NCI-H2029 (cell line): ENCODE measurements around the gene SDR42E2.
A peak's percentile ranks its signal among the peaks of the same experiment; 100 is the strongest.
"Not testable (repeated sequence)": the region's sequence is repeated elsewhere in the genome, so short reads cannot be mapped to it uniquely, and the experiment has no call there.

Source experiments
- DNase-seq: peaks from one replicate; lab custom pipeline; 2025; lab: John Stamatoyannopoulos, UW

The SDR42E2 gene

DNA sequence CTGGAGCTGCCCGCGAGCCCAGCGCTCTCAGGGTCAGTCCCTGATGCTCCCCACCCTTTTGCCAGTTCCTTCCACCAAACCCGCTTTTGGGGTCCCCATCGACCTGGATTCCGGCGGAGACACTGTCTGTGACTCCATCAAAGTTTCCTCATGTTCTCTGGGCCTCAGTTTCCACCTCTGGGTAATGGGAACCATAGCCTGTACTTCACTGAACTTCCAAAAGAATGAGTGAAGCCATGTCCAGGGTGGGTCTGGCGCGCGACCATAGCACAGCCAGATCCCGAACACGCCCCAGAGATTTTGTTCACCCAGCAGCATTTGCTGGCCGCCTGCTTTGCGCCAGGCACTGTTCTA lies 327 bp downstream of the SDR42E2 start:
- no peak for DNase-seq

DNA sequence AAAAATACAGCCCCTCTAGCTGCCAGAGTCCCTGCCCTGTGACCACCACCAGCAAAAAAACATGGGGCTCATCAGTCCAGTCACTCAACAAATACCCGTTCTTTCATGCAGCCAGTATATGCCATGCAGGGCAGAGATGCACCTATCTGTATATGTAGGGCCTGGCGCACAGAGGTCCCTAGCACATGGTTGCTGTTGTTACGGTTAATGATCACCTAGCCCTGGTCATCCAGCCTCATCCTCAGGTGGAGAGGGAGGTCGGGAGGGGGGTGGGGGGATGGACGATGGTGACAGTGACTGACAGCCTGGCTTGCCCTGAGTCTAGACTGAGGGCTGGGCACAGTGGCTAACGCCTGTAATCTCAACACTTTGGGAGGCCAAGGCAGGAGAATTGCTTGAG lies 1.5 kb downstream of the SDR42E2 start:
- DNase-seq = no peak

DNA sequence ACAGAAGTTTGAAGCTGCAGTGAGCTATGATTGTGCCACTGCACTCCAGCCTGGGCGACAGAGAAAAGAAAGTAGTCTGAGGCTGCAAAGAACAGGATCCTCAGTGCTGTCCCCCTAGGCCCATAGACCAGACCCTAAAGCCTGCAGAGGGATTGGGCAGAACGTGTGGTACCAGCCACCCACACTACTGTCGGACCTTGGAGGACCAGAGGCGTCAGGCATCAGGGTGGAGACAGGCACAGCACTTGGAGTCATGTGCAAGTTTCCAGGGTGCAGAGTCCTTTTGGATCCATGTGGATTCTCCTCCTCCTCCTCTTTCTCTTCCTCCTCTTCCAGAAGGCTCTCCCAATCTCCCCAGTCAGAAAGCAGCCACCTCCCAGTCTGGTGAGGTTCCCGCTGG lies 2.2 kb downstream of the SDR42E2 start:
- no peak for DNase-seq

DNA sequence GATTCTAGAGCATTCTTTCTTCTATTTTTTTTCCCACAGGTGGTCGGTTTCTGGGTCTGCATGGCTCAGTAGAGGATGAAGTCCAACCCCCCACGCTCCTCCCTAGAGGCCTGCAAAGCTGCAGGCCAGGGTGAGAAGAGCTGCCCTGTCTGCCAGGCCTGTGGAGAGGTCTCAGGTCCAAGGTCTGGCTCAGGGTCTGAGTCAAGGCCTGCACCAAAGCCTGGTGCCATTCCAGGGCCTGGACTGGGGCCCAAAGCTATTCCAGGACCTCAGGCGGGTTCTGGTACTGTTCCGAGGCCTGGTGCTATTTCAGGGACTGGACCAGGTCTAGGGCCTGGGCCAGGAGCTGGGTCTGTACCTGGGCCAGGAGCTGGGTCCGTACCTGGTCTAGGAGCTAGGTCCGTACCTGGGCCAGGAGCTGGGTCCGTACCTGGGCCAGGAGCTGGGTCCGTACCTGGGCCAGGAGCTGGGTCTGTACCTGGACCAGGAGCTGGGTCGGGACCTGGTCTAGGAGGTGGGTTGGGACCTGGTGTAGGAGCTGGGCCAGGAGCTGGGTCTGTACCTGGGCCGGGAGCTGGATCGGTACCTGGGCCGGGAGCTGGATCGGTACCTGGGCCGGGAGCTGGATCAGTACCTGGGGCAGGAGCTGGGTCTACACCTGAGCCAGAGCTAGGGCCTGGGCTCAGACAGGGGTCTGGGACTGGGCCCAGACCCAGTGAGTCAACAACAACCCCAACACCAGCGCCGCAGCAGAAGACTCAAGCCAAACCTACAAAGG lies 3.4 kb downstream of the SDR42E2 start:
- DNase-seq = no peak

DNA sequence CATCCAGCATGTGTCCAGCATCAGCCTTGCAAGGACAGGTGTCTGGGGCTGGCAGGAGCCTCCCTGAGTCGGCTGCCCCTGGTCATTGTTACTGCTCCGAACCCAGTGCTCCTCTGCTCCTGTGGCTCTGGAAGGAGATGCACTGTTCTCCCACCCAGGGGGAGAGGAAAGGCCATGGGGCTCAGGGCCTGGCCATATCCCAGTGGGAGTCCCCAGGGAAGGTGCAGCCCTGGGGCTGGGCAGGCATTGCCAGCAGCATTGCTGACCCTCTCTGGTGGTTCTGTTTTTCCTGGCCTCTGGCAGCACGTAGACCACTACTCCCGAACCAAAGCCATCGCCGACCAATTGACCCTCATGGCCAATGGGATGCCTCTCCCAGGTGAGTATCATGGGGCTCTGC lies 9.6 kb downstream of the SDR42E2 start:
- DNase-seq = no peak

DNA sequence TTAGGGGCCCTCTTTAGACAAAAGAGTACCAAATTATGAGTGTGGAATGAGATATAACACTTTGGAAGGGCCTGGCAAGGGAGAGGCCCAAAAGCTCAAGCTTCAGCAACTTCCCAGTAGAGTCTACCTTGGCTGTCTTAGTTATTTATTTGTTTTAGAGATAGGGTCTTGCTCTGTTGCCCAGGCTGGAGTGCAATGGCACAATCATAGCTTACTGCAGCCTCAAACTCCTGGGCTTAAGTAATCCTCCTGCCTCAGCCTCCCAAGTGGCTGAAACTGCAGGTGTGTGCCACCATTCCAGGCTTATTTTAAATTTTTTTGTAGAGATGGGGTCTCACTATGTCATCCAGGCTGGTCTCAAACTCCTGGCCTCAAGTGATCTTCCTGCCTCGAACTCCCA lies 10.3 kb downstream of the SDR42E2 start:
- DNase-seq = not testable (repeated sequence)

DNA sequence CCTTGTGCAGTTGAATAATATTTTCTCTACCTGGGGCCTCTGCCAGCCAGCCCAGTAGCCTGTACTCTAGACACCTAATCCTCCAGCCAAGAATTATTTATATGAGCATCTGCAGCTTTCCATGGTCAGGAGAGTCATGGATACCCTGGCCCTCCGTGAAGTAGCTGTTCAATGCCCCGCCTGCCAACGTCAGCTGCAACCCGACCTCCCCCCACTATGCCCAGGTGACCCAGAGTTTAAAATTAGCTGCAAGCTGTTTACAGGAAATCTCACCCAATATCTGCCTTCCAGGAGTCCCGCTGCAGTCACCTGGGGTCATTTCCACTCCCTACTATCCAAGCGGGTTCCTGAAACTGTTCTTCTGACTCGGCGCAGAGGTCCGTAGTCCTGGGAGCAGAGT lies 12.3 kb downstream of the SDR42E2 start:
- DNase-seq = peak; percentile 14

DNA sequence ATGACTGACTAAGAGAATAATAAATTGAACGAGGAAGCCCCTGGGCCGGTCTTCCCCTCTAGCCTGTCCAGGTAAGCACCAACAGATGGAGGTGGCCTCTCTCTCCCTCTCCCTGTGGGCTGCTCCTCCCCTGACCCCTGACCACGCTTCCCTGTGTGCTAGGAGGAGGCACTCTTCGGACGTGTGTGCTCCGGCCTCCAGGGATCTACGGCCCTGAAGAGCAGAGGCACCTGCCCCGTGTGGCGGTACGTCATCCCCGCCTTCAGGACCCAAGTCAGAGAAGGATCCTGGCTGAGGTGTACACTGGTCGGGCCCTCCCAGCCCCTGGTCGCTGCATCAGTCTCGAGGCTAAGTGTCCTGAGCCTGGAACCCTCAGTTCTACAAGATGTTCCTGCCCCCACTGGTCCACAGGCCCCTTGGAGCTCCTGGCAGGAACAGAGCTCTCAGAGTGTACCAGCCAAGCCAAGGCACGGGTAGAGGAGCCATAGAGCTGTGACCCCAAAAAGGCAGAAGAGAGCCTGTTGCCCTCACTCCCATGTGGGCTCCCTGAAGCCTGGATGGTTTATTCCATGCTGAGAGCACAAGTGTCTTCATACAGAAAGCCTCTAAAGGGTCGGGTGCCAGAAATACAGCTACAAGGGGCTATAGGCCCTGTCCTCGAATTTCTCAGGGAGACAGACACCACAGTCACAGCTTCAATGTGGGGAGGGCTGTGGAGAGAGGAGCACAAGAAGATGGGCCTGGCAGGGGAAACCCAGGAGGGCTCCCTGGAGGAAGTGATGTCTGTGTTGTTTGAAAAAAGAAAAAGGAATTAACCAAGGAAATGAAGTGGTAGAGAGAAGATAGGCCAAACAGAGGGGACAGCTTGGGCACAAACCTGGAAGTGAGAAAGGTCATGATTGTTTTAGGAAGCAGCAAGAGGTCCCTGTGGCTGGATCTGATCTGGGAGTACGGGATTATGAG lies 15.9 kb downstream of the SDR42E2 start:
- no peak for DNase-seq

DNA sequence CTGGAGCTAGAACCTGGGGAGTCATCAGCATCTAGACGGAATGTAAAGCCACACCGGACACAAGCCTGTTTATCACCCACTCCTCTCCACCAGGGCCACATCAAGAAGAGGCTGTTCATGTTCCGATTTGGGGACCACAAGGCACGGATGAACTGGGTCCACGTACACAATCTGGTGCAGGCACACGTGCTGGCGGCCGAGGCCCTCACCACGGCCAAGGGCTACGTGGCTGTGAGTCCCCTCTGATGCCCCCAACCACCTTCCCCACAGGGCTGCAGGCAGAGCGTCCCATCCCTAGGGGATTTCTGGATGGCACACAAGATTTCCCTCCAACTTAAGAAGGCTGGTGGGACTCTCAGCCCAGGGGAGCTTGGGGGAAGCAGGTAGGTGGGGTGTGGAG lies 19.1 kb downstream of the SDR42E2 start:
- no peak for DNase-seq

DNA sequence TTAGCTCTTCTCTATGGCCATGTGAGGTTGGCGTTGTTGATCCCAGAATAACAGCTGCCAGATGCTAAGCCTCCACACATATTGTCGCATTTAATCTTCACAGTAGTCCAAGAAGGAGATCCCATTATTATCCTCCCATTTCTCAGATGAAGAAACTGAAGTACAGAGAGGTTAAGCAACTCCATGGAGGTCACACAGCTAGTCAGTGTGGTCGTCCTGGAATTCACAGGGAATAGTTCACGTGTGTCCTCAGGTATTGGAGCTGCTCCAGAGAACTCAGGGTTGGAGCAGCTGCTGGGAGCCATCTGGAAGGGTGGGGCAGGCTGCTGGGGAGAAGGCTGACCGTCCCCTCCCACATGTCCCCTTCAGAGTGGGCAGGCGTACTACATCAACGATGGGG lies 19.5 kb downstream of the SDR42E2 start:
- no peak for DNase-seq

DNA sequence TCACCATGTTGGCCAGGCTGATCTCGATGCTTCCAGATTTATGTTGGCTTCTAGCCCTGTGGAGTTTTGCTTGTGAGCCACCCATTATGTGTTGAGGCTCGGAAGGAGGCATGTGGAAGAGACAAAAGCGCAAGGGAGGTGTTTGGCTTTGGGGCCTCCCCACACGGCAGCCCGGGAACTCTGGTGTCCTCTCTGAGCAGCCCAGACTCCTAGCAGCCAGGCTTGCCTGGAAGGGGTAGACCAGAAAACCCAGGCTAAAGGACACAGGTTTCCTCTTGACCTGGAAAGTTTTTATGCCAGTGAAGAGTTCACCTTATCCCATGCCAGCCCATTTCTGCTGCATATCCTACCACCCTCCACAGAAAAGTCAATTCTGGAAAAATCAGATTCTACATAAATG lies 21.0 kb downstream of the SDR42E2 start:
- no peak for DNase-seq

DNA sequence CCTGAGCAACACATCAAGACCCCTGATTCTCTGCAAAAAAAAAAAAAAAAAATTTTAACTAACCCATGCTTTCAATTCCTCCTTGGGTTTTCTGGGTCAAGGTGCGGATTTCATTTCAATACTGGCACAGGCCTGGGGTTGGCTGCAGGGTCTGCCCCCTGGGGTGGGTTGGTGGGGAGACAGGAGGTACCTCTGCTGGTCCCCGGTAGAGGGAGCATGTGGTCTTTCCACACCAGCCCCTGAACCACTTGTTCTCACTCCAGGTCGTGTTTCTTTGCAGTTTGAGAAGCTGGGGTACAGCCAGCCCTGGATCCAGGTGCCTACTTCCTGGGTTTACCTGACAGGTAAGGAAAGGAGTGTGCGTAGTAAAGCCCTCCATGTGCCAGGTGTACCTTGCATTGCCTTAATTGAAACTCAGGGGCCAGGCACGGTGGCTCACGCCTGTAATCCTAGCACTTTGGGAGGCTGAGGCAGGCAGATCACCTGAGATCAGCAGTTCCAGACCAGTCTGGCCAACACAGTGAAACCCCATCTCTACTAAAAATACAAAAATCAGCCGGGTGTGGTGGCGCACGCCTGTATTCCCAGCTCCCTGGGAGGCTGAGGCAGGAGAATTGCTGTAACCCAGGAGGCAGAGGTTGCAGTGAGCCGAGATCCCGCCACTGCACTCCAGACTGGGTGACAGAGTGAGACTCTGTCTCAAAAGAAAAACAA lies 21.8 kb downstream of the SDR42E2 start:
- no peak for DNase-seq

DNA sequence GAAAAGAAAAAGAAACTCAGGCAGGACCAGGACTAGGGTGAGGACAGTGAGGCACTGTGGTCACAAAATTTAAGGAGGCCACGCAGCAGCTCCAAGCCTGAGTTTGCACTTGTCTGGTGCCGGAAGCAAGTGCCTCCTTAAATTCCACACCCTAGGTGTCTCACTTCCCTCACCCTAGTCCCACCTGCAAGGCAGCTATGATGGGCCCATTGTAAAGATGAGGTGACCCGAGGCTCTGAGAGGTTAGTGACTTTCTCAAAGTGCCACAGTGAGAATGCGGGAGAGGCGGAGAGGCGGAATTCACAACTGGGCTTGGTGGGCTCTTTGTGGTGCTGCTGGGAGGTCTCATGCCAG lies 22.3 kb downstream of the SDR42E2 start:
- DNase-seq = no peak

DNA sequence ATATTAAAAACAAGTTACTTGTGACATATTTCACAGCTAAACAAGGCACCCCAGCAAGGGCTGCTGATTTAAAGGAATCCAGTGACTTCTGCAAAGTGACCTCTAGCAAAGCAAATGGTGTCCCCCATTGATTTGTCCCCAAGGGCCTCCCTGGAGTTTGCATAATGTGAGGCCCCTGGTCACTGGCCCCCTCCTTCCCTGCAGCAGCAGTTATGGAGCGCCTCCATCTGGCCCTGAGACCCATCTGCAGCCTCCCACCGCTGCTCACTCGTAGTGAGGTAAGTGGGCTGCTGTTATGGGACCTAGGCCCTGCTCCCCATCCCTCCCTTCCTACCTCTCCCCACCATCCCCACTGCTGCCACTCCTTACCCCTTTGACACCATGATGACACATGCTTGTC lies 24.2 kb downstream of the SDR42E2 start:
- DNase-seq = no peak

DNA sequence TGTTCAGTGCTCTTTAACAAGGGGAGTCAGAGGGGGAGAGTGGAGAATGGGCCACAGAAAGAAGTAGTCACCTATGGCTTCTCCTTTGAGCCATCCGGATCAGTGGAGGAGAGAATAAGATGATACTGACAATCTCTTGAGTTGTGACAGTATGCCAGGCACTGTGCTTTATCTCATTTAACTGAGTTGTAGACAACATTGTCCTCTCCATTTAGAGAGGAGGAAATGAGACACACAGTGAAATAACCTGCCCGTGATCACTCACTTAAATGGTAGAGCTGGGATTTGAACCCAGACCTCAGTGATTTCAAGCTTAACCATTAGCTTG lies 25.9 kb downstream of the SDR42E2 start:
- no peak for DNase-seq

DNA sequence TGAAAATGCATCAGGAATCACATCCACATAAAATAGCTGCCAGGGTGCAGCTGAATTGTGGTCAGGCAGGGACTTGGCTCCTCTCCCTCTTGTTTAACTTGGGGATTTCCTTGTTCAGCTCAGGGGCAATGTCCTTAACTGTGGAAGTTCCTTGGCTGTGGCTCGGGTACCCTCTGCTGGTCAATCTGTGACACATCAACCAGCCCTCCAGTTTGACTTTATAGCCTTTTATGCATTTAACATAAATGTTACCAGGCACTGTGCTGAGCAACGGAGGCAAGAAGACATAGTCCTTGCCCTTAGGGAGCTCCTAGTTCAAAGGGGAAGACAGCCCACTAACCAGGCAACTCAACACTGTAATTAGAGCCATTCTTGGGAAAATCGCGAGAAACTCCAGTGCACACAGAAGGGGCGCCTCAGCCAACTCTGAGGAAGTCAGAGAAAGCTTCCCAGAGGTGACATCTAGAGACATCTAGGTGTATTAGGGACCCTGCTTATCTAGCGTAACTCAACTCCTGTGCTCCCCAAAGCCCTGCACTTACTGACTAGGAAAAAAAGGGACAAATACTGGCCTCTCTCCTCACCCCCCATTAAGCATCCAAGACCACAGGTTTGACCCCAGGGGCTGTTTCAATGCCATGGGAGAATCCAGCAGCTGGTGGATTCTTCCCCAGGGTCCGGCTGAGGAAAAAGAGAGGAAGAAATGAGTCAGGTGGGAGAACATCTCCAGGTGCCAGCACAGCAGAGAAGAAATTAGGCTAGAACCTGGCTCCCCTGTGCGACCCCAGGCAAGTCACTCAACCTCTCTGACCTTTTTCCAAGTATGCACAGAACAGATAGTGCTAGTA lies 26.5 kb downstream of the SDR42E2 start:
- peak; percentile 78 for DNase-seq

DNA sequence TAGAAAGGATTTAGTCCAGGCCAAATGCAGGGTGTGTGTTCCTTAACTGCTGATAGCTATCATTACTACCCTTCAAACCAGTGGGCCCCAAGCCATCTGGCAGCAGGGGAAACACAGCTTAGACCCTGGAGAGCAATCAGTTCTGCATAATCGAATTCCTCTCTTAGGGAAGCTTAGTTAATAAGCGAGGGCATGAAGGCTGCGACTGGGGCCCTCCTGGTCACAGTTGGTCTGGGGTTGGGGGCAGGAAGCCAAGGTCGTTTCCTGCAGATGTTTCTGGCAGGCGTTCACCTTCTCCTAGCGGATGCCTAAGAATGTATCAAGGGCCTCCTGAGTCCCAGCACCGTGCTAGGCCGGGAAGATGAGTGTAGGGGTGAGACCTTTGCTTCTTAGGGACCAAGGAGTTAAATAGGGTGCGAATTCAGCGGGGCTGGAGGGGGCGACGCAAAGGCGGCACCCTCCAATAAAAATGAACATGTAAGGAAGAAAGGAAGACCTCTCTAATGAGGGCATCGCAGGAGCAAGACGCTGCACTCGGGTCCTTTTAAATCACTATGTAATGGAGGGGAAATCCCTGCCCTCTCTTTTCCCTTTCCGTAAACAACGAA lies 27.3 kb downstream of the SDR42E2 start:
- peak; percentile 11 for DNase-seq

DNA sequence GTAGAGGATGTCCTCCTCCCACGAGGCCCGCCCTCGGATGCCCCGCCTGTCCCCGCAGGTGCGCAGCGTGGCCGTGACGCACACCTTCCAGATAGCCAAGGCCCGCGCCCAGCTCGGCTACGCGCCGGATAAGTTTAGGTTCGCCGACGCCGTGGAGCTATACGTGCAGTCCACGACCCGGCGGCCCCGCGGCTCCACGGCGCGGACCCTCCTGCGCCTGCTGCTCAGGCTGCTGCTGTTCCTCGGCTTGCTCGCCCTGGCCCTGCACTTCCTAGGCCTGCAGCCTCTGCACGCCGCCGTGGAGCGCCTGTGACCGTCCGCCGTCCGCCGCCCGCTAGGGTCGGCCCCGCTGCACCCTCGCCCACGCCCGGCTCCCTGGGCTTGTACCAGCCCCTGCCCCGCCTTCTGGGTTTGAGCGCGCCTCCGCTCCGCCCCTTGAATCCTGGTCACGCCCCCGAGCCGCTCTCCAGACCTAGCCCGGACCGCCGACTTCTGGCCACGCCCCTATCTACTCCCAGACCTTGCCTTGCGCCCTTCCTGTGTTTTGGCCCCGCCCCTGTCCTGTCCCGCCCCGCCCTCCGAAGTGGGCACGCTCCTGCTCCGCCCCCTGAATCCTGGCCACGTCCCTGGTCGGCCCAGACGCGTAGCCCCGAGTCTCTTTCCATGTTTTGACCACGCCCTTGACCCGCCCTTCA lies 27.9 kb downstream of the SDR42E2 start:
- DNase-seq = peak; percentile 99

DNA sequence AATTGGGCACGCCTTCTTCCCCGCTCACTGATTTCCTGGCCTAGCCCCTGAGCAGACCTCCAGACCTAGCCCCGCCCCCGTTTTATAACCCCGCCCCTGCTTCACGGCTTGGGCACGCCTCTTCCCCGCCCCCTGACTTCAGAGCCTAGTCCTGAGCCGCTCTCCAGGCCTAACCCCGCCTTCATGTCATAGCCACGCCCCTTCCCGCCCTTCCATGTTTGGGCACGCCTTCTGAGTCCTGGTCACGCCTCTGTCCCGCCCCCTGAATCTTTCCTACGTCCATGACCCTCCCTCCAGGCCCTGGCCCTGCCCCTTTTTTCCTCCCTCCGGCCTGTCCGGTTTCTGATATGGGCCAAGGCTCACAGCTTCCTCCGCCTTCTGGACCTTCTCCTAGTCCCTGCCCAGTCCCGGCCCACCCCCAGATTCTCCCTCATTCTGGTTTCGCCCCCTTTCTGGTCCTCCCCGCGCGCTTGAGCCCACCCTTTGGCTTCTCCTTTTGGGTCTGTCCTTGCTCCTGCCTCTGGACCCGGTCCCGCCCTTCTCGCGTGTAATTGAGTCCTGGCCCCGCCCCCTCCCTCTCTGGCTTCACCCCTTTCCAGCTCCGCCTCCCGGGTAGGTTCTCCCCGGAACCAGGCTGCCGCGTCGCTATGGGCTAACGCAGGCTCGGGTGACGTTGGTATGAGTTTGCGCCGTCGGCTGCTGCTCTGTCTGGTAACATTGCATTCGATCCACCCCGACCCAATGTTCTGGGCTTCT lies 28.6 kb downstream of the SDR42E2 start:
- DNase-seq = peak; percentile 99
